ENCODE measurements around the gene ALPI. TPM values are rescaled to one million over a fixed set of nuclear protein-coding genes. Genes with fewer than 3 reads are reported as not detected.
"Not testable (repeated sequence)": the region's sequence is repeated elsewhere in the genome, so short reads cannot be mapped to it uniquely, and the experiment has no call there.

Gene ALPI
- total RNA-seq (2014; rRNA removed; shearing (Covaris generic)): not detected in 2 replicates

GRCh38 chr2:232455426-232456255 is at the start of gene ALPI:
Gene ALPI (plus strand): TSS chr2:232456153. CDS start chr2:232456200, 47 bp downstream.
- in situ Hi-C loops (cut with HindIII; ENCODE audit: low sequenced_read_pairs): no loop called here
- no peak for DNase-seq (ENCODE audit: low spot score)

- in situ Hi-C loops (cut with HindIII; ENCODE audit: low sequenced_read_pairs): no loop called here
- no peak for DNase-seq (ENCODE audit: low spot score)
Measured at GRCh38 chr2:232406556-232407310, 49.2 kb upstream of the ALPI start, which contains the start of gene ALPG. Gene ALPG (plus strand): TSS chr2:232406844. CDS start chr2:232406895, 51 bp downstream.

- DNase-seq (ENCODE audit: low spot score); in situ Hi-C loops (cut with HindIII; ENCODE audit: low sequenced_read_pairs): not testable (repeated sequence)
Measured at GRCh38 chr2:232407428-232408150, 48.4 kb upstream of the ALPI start.

GRCh38 chr2:232408269-232408668 is 47.7 kb upstream of the ALPI start:
- in situ Hi-C loops (cut with HindIII; ENCODE audit: low sequenced_read_pairs); DNase-seq (ENCODE audit: low spot score): not testable (repeated sequence)

GRCh38 chr2:232409617-232410016 is 46.3 kb upstream of the ALPI start:
- DNase-seq (ENCODE audit: low spot score); in situ Hi-C loops (cut with HindIII; ENCODE audit: low sequenced_read_pairs): not testable (repeated sequence)

- in situ Hi-C loops (cut with HindIII; ENCODE audit: low sequenced_read_pairs): no loop called here
- DNase-seq (ENCODE audit: low spot score): no peak
Measured at GRCh38 chr2:232410238-232410900, 45.6 kb upstream of the ALPI start.

- in situ Hi-C loops (cut with HindIII; ENCODE audit: low sequenced_read_pairs): no loop called here
- DNase-seq (ENCODE audit: low spot score): no peak
Measured at GRCh38 chr2:232411901-232412629, 43.9 kb upstream of the ALPI start.

GRCh38 chr2:232412986-232413385 is 43.0 kb upstream of the ALPI start:
- in situ Hi-C loops (cut with HindIII; ENCODE audit: low sequenced_read_pairs): no loop called here

GRCh38 chr2:232415138-232415690 is 40.7 kb upstream of the ALPI start:
- in situ Hi-C loops (cut with HindIII; ENCODE audit: low sequenced_read_pairs): no loop called here
- no peak for DNase-seq (ENCODE audit: low spot score)

More at GRCh38 chr2:232412986-232413385, 43.0 kb upstream of the ALPI start:
- DNase-seq (ENCODE audit: low spot score): no peak

GRCh38 chr2:232415736-232416520 is 40.0 kb upstream of the ALPI start:
- in situ Hi-C loops (cut with HindIII; ENCODE audit: low sequenced_read_pairs): no loop called here
- no peak for DNase-seq (ENCODE audit: low spot score)

GRCh38 chr2:232416521-232417470 is 39.2 kb upstream of the ALPI start:
- in situ Hi-C loops (cut with HindIII; ENCODE audit: low sequenced_read_pairs): no loop called here
- DNase-seq (ENCODE audit: low spot score): no peak

- in situ Hi-C loops (cut with HindIII; ENCODE audit: low sequenced_read_pairs): no loop called here
- no peak for DNase-seq (ENCODE audit: low spot score)
Measured at GRCh38 chr2:232417489-232417888, 38.5 kb upstream of the ALPI start.

GRCh38 chr2:232418056-232418455 is 37.9 kb upstream of the ALPI start:
- in situ Hi-C loops (cut with HindIII; ENCODE audit: low sequenced_read_pairs): no loop called here
- DNase-seq (ENCODE audit: low spot score): no peak

- no peak for DNase-seq (ENCODE audit: low spot score)
- in situ Hi-C loops (cut with HindIII; ENCODE audit: low sequenced_read_pairs): no loop called here
Measured at GRCh38 chr2:232418466-232419244, 37.3 kb upstream of the ALPI start.

- in situ Hi-C loops (cut with HindIII; ENCODE audit: low sequenced_read_pairs): no loop called here
- no peak for DNase-seq (ENCODE audit: low spot score)
Measured at GRCh38 chr2:232419245-232420072, 36.5 kb upstream of the ALPI start.

Measured in G401 (cell line).